ENCODE results near the gene LRRC7.
A peak's percentile ranks its signal among the peaks of the same experiment; 100 is the strongest.

Gene LRRC7

GRCh38 chr1:69567652-69568420 lies at the start of gene LRRC7:
LRRC7 (plus strand) TSS chr1:69567922; CDS start chr1:69568640, 718 bp downstream.
- TF ChIP-seq, protein P1, sequence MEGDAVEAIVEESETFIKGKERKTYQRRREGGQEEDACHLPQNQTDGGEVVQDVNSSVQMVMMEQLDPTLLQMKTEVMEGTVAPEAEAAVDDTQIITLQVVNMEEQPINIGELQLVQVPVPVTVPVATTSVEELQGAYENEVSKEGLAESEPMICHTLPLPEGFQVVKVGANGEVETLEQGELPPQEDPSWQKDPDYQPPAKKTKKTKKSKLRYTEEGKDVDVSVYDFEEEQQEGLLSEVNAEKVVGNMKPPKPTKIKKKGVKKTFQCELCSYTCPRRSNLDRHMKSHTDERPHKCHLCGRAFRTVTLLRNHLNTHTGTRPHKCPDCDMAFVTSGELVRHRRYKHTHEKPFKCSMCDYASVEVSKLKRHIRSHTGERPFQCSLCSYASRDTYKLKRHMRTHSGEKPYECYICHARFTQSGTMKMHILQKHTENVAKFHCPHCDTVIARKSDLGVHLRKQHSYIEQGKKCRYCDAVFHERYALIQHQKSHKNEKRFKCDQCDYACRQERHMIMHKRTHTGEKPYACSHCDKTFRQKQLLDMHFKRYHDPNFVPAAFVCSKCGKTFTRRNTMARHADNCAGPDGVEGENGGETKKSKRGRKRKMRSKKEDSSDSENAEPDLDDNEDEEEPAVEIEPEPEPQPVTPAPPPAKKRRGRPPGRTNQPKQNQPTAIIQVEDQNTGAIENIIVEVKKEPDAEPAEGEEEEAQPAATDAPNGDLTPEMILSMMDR (conservative IDR thresholded peaks at IDR 0.05): no peak
- H3K27ac ChIP-seq: peak within 1 kb of the TSS; percentile 72

DNA sequence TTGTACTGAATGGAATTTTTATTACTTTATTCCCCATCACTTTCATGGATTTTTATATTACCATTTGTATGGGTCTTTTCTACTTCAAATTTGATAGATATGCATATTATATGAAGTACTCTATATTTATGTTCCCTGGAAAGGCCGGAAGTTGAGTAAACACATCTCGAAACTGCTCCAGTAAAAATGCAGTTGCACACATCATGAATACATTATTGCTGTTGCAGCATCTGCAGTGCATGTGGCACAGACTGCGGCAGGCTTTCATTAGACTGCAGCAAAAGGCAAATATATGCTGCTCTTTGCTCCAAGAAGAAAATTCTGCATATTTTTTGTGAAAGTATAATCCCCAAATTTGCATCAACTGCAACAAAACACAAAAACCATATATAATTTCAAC lies 48.7 kb upstream of the LRRC7 start:
- H3K27ac ChIP-seq: no peak overlapping the region
- TF ChIP-seq, protein P1 (conservative IDR thresholded peaks at IDR 0.05): no peak

- TF ChIP-seq, protein P1 (conservative IDR thresholded peaks at IDR 0.05): no peak
- H3K27ac ChIP-seq: no peak overlapping the region
These were observed 47.4 kb upstream of the LRRC7 start for GRCh38 chr1:69520326-69520725.

- TF ChIP-seq, protein P1 (conservative IDR thresholded peaks at IDR 0.05): no peak
- H3K27ac ChIP-seq: no peak overlapping the region
These were observed 44.7 kb upstream of the LRRC7 start for GRCh38 chr1:69523032-69523431.

GRCh38 chr1:69523461-69523860 lies 44.3 kb upstream of the LRRC7 start:
- no peak overlapping the region for H3K27ac ChIP-seq
- TF ChIP-seq, protein P1 (conservative IDR thresholded peaks at IDR 0.05): no peak

GRCh38 chr1:69524015-69524414 lies 43.7 kb upstream of the LRRC7 start:
- TF ChIP-seq, protein P1 (conservative IDR thresholded peaks at IDR 0.05): no peak
- no peak overlapping the region for H3K27ac ChIP-seq

DNA sequence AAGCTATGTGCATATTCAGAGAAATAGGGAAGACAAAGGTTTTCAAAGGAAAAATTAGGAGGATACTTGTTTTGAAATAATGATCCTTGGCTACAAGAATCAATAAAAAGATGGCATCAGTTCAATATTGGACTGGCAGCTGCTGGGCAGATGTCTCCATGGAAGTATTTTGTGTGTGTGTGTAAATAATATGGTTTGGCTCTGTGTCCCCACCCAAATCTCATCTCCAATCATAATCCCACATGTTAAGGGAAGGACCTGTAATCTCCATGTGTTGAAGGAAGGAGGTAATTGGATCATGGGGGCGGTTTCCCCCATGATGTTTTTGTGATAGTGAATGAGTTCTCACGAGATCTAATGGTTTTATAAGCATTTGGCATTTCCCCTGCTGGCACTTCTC lies 40.4 kb upstream of the LRRC7 start:
- TF ChIP-seq, protein P1 (conservative IDR thresholded peaks at IDR 0.05): no peak
- no peak overlapping the region for H3K27ac ChIP-seq
